Neural progenitor cell (in vitro differentiated cells): Measurements from ENCODE around the gene RGS14. TPM values are rescaled to one million over a fixed set of nuclear protein-coding genes. Genes with fewer than 3 reads are reported as not detected.

ENCODE experiments used
- DNase-seq: peaks from one replicate; pipeline ENCODE4 v3.0.0-alpha.2; 2016; ENCODE audit warnings: low spot score
- H2AFZ ChIP-seq: fragments of 200-600 bp; sonication (generic); replicated peaks from 2 replicates; pipeline ENCODE4 v1.6.1; 2016; ENCODE audit warnings: antibody characterized with exemption
- H3F3A ChIP-seq: fragments of 200-600 bp; sonication (generic); 2 replicates; pipeline ENCODE4 v1.6.1; 2016; ENCODE audit warnings: antibody characterized with exemption, low read depth
- H3K27ac ChIP-seq: fragments of 200-600 bp; sonication (generic); 2 replicates; pipeline ENCODE4 v1.5.1; 2016; ENCODE audit warnings: mild to moderate bottlenecking
- H3K27me3 ChIP-seq: fragments of 200-600 bp; sonication (generic); 2 replicates; pipeline ENCODE4 v1.6.1; 2016; ENCODE audit warnings: mild to moderate bottlenecking, moderate library complexity
- H3K36me3 ChIP-seq: fragments of 200-600 bp; sonication (generic); 2 replicates; pipeline ENCODE4 v1.5.1; 2016
- H3K4me1 ChIP-seq: fragments of 200-600 bp; sonication (generic); 2 replicates; pipeline ENCODE4 v1.6.1; 2016; ENCODE audit warnings: mixed run types
- H3K4me2 ChIP-seq: fragments of 200-600 bp; sonication (generic); 2 replicates; pipeline ENCODE4 v1.6.1; 2016
- H3K4me3 ChIP-seq: fragments of 200-600 bp; sonication (generic); 2 replicates; pipeline ENCODE4 v1.5.1; 2016
- H3K79me2 ChIP-seq: fragments of 200-600 bp; sonication (generic); 2 replicates; pipeline ENCODE4 v1.6.1; 2016; ENCODE audit warnings: low read depth
- H3K9ac ChIP-seq: fragments of 200-600 bp; sonication (generic); 2 replicates; pipeline ENCODE4 v1.6.1; 2016
- H3K9me3 ChIP-seq: fragments of 200-600 bp; sonication (generic); 2 replicates; pipeline ENCODE4 v1.5.1; 2016; ENCODE audit warnings: low read depth
- H4K20me1 ChIP-seq: fragments of 200-600 bp; sonication (generic); 2 replicates; pipeline ENCODE4 v1.6.1; 2016; ENCODE audit warnings: low read depth
- H3K27ac Mint-ChIP-seq: 3 replicates; pipeline ENCODE4 v1.8.0; 2021; ENCODE audit warnings: mixed read lengths
- H3K27me3 Mint-ChIP-seq: 2 replicates; pipeline ENCODE4 v1.8.0; 2022; ENCODE audit warnings: low read depth, mild to moderate bottlenecking, inconsistent platforms, moderate library complexity, mixed read lengths; ENCODE audit not compliant: insufficient read depth
- H3K36me3 Mint-ChIP-seq: 3 replicates; pipeline ENCODE4 v1.8.0; 2021; ENCODE audit warnings: mixed read lengths
- H3K4me1 Mint-ChIP-seq: 3 replicates; pipeline ENCODE4 v1.8.0; 2021; ENCODE audit warnings: mixed read lengths
- H3K4me3 Mint-ChIP-seq: 3 replicates; pipeline ENCODE4 v1.8.0; 2021; ENCODE audit warnings: mild to moderate bottlenecking, moderate library complexity, mixed read lengths
- H3K9me3 Mint-ChIP-seq: 3 replicates; pipeline ENCODE4 v1.8.0; 2020; ENCODE audit warnings: mixed read lengths
- EZH2 ChIP-seq: fragments of 200-600 bp; sonication (generic); IDR thresholded peaks from 2 replicates; pipeline ENCODE4 v1.6.1; 2017; ENCODE audit warnings: antibody characterized with exemption, mild to moderate bottlenecking, moderate library complexity
- EZH2phosphoT487 ChIP-seq: fragments of 200-600 bp; sonication (generic); IDR thresholded peaks from 2 replicates; pipeline ENCODE4 v1.6.1; 2017; ENCODE audit warnings: antibody characterized with exemption
- total RNA-seq: library from RNA; depleted of rRNA; stranded (reverse); fragments of >200 nt; gene quantifications from 2 replicates; pipeline ENCODE4 v1.2.3, GENCODE V29; 2015; ENCODE audit warnings: low replicate concordance
- TF ChIP-seq, protein P1 (sequence below): fragments of 200-600 bp; sonication (generic); IDR thresholded peaks from 2 replicates; pipeline ENCODE4 v1.5.1; 2017; ENCODE audit warnings: antibody characterized with exemption, mild to moderate bottlenecking

RGS14 gene
- total RNA-seq, 1 donor from 2014 or later: 3.2 TPM

DNA sequence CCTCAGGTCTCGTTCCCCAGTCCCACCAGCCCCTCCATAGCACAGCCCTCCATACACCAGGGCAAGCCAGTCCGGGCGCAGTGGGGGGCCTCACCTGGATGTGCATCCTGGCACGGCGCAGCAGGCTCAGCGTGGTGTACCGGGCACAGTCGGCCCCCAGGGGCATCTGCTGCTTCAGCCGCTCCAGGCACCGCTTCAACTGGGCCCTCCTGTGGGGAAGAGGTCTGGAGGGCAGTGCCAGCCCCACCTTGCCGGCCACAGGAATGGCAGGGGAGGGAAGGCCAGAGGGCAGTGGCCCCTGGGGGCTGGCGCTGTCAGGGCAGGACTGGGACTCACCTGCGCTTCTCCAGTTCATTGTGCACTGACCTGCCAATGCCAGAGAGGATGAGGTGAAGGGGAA lies 47.4 kb upstream of the RGS14 start:
- Histone ChIP-seq H3F3A (peaks cover 36% of the 10 kb centered on the region), H3K4me3 (peak overlapping the region; percentile 85), H2AFZ (no peak overlapping the region), H3K9ac (no peak overlapping the region), H4K20me1 (peaks cover 30% of the 10 kb centered on the region), H3K36me3 (no peaks in the 10 kb centered on the region), H3K79me2 (peaks cover 5% of the 10 kb centered on the region), H3K9me3 (no peaks in the 10 kb centered on the region), H3K4me1 (peaks cover 12% of the 10 kb centered on the region), H3K27me3 (peaks cover 3% of the 10 kb centered on the region), H3K4me2 (peak overlapping the region; percentile 90), H3K27ac (no peak overlapping the region)
- TF ChIP-seq EZH2 (no peak), EZH2phosphoT487 (no peak)
- TF ChIP-seq, protein P1, sequence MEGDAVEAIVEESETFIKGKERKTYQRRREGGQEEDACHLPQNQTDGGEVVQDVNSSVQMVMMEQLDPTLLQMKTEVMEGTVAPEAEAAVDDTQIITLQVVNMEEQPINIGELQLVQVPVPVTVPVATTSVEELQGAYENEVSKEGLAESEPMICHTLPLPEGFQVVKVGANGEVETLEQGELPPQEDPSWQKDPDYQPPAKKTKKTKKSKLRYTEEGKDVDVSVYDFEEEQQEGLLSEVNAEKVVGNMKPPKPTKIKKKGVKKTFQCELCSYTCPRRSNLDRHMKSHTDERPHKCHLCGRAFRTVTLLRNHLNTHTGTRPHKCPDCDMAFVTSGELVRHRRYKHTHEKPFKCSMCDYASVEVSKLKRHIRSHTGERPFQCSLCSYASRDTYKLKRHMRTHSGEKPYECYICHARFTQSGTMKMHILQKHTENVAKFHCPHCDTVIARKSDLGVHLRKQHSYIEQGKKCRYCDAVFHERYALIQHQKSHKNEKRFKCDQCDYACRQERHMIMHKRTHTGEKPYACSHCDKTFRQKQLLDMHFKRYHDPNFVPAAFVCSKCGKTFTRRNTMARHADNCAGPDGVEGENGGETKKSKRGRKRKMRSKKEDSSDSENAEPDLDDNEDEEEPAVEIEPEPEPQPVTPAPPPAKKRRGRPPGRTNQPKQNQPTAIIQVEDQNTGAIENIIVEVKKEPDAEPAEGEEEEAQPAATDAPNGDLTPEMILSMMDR: no peak
- Mint-ChIP-seq H3K4me3 (peak overlapping the region; percentile 92), H3K4me1 (peaks cover 33% of the 10 kb centered on the region), H3K27ac (no peak overlapping the region), H3K27me3 (peaks cover 6% of the 10 kb centered on the region), H3K9me3 (no peaks in the 10 kb centered on the region), H3K36me3 (peaks cover 17% of the 10 kb centered on the region)
- no peak for DNase-seq

DNA sequence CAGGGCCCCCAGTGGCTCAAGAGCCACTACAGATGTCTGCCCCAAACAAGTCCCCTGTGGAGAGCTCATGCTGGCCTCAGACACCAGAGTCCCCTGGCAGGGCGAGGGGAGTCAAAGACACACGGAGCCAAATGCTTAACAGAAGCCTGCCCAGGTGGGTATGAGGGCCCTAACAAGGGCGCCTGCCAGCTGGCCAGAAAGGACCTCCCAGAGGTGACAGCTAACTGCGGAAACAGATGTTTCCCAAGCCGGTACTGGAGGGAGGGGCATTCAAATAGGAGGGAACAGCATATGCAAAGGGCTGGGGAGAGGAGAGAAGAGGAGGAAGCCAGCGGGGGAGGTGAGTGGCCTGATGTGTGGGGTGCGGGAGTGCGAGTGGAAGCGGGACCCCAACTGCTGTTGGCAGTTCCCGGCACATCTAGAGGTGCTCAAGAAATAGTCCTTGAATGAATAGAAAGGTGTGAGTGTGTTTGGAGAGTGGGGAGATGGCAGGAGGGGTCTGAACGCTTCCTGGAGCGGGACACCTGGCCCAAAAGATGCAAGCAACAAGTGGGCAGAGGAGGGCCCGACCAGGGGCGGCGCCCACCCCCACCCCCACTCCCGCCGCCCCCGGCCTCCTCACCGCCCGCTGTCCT lies 46.9 kb upstream of the RGS14 start:
- Histone ChIP-seq H3K9ac (peak overlapping the region; percentile 34), H3K9me3 (no peaks in the 10 kb centered on the region), H3K36me3 (no peaks in the 10 kb centered on the region), H3K27me3 (peaks cover 3% of the 10 kb centered on the region), H4K20me1 (peaks cover 25% of the 10 kb centered on the region), H3F3A (peaks cover 36% of the 10 kb centered on the region), H3K4me1 (peaks cover 12% of the 10 kb centered on the region), H2AFZ (no peak overlapping the region), H3K79me2 (no peaks in the 10 kb centered on the region), H3K27ac (no peak overlapping the region), H3K4me2 (peak overlapping the region; percentile 90), H3K4me3 (peak overlapping the region; percentile 85)
- peak overlapping the region; percentile 92 for H3K4me3 Mint-ChIP-seq
- H3K27ac Mint-ChIP-seq: peak overlapping the region; percentile 22
- H3K27me3 Mint-ChIP-seq: peaks cover 6% of the 10 kb centered on the region
- H3K36me3 Mint-ChIP-seq: peaks cover 13% of the 10 kb centered on the region
- peaks cover 33% of the 10 kb centered on the region for H3K4me1 Mint-ChIP-seq
- DNase-seq: peak; percentile 28
- TF ChIP-seq EZH2phosphoT487: no peak
- TF ChIP-seq EZH2: no peak
- TF ChIP-seq, protein P1: no peak
- H3K9me3 Mint-ChIP-seq: no peaks in the 10 kb centered on the region

DNA sequence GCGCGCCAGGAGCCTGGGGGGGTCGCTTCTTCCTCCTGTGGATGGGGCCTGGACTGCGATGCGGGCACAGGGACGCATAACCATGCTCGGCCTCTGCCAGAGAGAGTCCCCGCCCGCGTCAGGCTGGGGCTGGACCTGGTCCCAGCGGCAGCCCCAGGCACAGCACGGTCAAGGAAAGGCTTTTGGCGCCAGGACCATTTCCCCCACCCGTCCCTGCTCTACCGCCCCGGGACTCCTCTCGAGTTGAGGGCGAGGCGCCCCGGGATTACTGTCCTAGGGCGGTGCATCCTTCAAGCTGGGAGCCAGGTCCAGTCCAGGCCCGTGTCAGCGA lies 46.4 kb upstream of the RGS14 start:
- Mint-ChIP-seq H3K4me3 (peak overlapping the region; percentile 92), H3K27me3 (peaks cover 6% of the 10 kb centered on the region), H3K9me3 (no peaks in the 10 kb centered on the region), H3K27ac (no peak overlapping the region), H3K4me1 (peaks cover 33% of the 10 kb centered on the region), H3K36me3 (peaks cover 9% of the 10 kb centered on the region)
- no peak for TF ChIP-seq EZH2phosphoT487
- TF ChIP-seq EZH2: no peak
- TF ChIP-seq, protein P1: no peak
- no peak overlapping the region for H3K27ac ChIP-seq
- H4K20me1 ChIP-seq: peaks cover 22% of the 10 kb centered on the region
- H3K4me2 ChIP-seq: peak overlapping the region; percentile 90
- H2AFZ ChIP-seq: peak overlapping the region; percentile 78
- no peaks in the 10 kb centered on the region for H3K9me3 ChIP-seq
- no peaks in the 10 kb centered on the region for H3K36me3 ChIP-seq
- peaks cover 36% of the 10 kb centered on the region for H3F3A ChIP-seq
- H3K9ac ChIP-seq: peak overlapping the region; percentile 34
- peak overlapping the region; percentile 85 for H3K4me3 ChIP-seq
- H3K79me2 ChIP-seq: no peaks in the 10 kb centered on the region
- H3K4me1 ChIP-seq: peaks cover 12% of the 10 kb centered on the region
- H3K27me3 ChIP-seq: peaks cover 3% of the 10 kb centered on the region
- DNase-seq: no peak
